ENCODE measurements around the gene CTTNBP2NL.

CTTNBP2NL gene

GRCh38 chr1:112508278-112509004 lies 112.4 kb downstream of the CTTNBP2NL start, which contains the start of gene WNT2B:
Gene WNT2B, plus strand, starts transcription at chr1:112508965. Its CDS starts 298 bp downstream, at chr1:112509263.
- DNase-seq, result no peak

GRCh38 chr1:112509005-112509659 lies 113.1 kb downstream of the CTTNBP2NL start:
- no peak for DNase-seq

GRCh38 chr1:112509660-112510178 lies 113.7 kb downstream of the CTTNBP2NL start:
- DNase-seq, result no peak

- DNase-seq, result no peak
These were observed 114.3 kb downstream of the CTTNBP2NL start for GRCh38 chr1:112510340-112510739.
